Activated CD4-positive, alpha-beta T cell treated with anti-CD3 and anti-CD28 coated beads, Interleukin-2, amount 50 U/mL, for 1 hour (primary cell): ENCODE measurements around the gene BMP7.

Experiments used
- DNase-seq: peaks from one replicate; pipeline ENCODE4 v3.0.0-alpha.2; 2020

The BMP7 gene

GRCh38 chr20:57266291-57267157, at the start of gene BMP7:
TSS of gene BMP7 (minus strand) at chr20:57266641. CDS start at chr20:57266122, 519 bp downstream.
- no peak for DNase-seq

- no peak for DNase-seq
These were observed 49.6 kb upstream of the BMP7 start for GRCh38 chr20:57315976-57316480.

- no peak for DNase-seq
These were observed 48.9 kb upstream of the BMP7 start for GRCh38 chr20:57315083-57315975.

- no peak for DNase-seq
These were observed 47.5 kb upstream of the BMP7 start for GRCh38 chr20:57313951-57314350.

GRCh38 chr20:57313230-57313629, 46.8 kb upstream of the BMP7 start:
- no peak for DNase-seq

- DNase-seq: no peak
These were observed 45.7 kb upstream of the BMP7 start for GRCh38 chr20:57312138-57312537.

GRCh38 chr20:57310821-57311514, 44.5 kb upstream of the BMP7 start:
- DNase-seq: no peak

- DNase-seq: no peak
These were observed 43.2 kb upstream of the BMP7 start for GRCh38 chr20:57309544-57310115.

- DNase-seq: no peak
These were observed 42.2 kb upstream of the BMP7 start for GRCh38 chr20:57308451-57309271.

- no peak for DNase-seq
These were observed 40.3 kb upstream of the BMP7 start for GRCh38 chr20:57306747-57307146.

- no peak for DNase-seq
These were observed 34.6 kb upstream of the BMP7 start for GRCh38 chr20:57301026-57301425.

GRCh38 chr20:57298457-57298856, 32.0 kb upstream of the BMP7 start:
- no peak for DNase-seq

GRCh38 chr20:57294550-57294949, 28.1 kb upstream of the BMP7 start:
- no peak for DNase-seq

GRCh38 chr20:57293995-57294394, 27.6 kb upstream of the BMP7 start:
- DNase-seq: no peak

- DNase-seq: no peak
These were observed 26.2 kb upstream of the BMP7 start for GRCh38 chr20:57292611-57293010.

- no peak for DNase-seq
These were observed 25.3 kb upstream of the BMP7 start for GRCh38 chr20:57291694-57292093.

- DNase-seq: no peak
These were observed 24.6 kb upstream of the BMP7 start for GRCh38 chr20:57291003-57291402.

GRCh38 chr20:57290178-57290484, 23.7 kb upstream of the BMP7 start:
- DNase-seq: no peak

- DNase-seq: no peak
These were observed 23.1 kb upstream of the BMP7 start for GRCh38 chr20:57289391-57290177.

- no peak for DNase-seq
These were observed 22.3 kb upstream of the BMP7 start for GRCh38 chr20:57288651-57289277.

GRCh38 chr20:57287901-57288300, 21.5 kb upstream of the BMP7 start:
- DNase-seq: no peak
